ENCODE data around the gene DSCAM. TPM values are rescaled to one million over a fixed set of nuclear protein-coding genes. Genes with fewer than 3 reads are reported as not detected.
A peak's percentile ranks its signal among the peaks of the same experiment; 100 is the strongest.

Gene DSCAM
- total RNA-seq, 1 donor from 2014 or later: 0.06 TPM

- no peak overlapping the region for H3K27ac ChIP-seq
- H3K27me3 ChIP-seq (ENCODE audit: low read depth): no peaks in the 10 kb centered on the region
- DNase-seq: no peak
- H3K4me1 ChIP-seq: no peaks in the 10 kb centered on the region
- intact Hi-C loops (cut with DNase I): no loop called here
- H3K36me3 ChIP-seq: no peaks in the 10 kb centered on the region
- H3K9me3 ChIP-seq: no peaks in the 10 kb centered on the region
- ATAC-seq: peak in 1 of 2 donors; percentile 58
- H3K4me3 ChIP-seq: no peak overlapping the region
- peak; percentile 79 for TF ChIP-seq CTCF (IDR thresholded peaks at IDR 0.05)
These were observed 703.0 kb downstream of the DSCAM start for GRCh38 chr21:40143822-40144525.

GRCh38 chr21:40141621-40142020 is 705.3 kb downstream of the DSCAM start:
- no peak for DNase-seq
- no peak for TF ChIP-seq CTCF (IDR thresholded peaks at IDR 0.05)
- Histone ChIP-seq H3K9me3 (no peaks in the 10 kb centered on the region), H3K4me1 (no peaks in the 10 kb centered on the region), H3K27ac (no peak overlapping the region), H3K4me3 (no peak overlapping the region), H3K36me3 (no peaks in the 10 kb centered on the region), H3K27me3 (ENCODE audit: low read depth) (no peaks in the 10 kb centered on the region)
- intact Hi-C loops (cut with DNase I): no loop called here
- peak in 1 of 2 donors; percentile 12 for ATAC-seq

GRCh38 chr21:40140675-40141074 is 706.3 kb downstream of the DSCAM start:
- H3K36me3 ChIP-seq: no peaks in the 10 kb centered on the region
- H3K27ac ChIP-seq: no peak overlapping the region
- no peaks in the 10 kb centered on the region for H3K27me3 ChIP-seq (ENCODE audit: low read depth)
- ATAC-seq (no peak), DNase-seq (no peak)
- no peaks in the 10 kb centered on the region for H3K4me1 ChIP-seq
- intact Hi-C loops (cut with DNase I): no loop called here
- H3K9me3 ChIP-seq: no peaks in the 10 kb centered on the region
- no peak for TF ChIP-seq CTCF (IDR thresholded peaks at IDR 0.05)
- H3K4me3 ChIP-seq: no peak overlapping the region

- no peaks in the 10 kb centered on the region for H3K9me3 ChIP-seq
- no peaks in the 10 kb centered on the region for H3K27me3 ChIP-seq (ENCODE audit: low read depth)
- no peak overlapping the region for H3K27ac ChIP-seq
- intact Hi-C loops (cut with DNase I): no loop called here
- DNase-seq: no peak
- H3K4me3 ChIP-seq: no peak overlapping the region
- no peaks in the 10 kb centered on the region for H3K36me3 ChIP-seq
- TF ChIP-seq CTCF (IDR thresholded peaks at IDR 0.05): no peak
- ATAC-seq: no peak
- H3K4me1 ChIP-seq: no peaks in the 10 kb centered on the region
These were observed 707.3 kb downstream of the DSCAM start for GRCh38 chr21:40139636-40140035.

GRCh38 chr21:40136571-40136970 is 710.4 kb downstream of the DSCAM start:
- intact Hi-C loops (cut with DNase I): no loop called here
- no peaks in the 10 kb centered on the region for H3K36me3 ChIP-seq
- no peak for TF ChIP-seq CTCF (IDR thresholded peaks at IDR 0.05)
- H3K4me3 ChIP-seq: no peak overlapping the region
- no peaks in the 10 kb centered on the region for H3K4me1 ChIP-seq
- no peak for ATAC-seq
- H3K27me3 ChIP-seq (ENCODE audit: low read depth): no peaks in the 10 kb centered on the region
- no peak overlapping the region for H3K27ac ChIP-seq
- DNase-seq: no peak
- no peaks in the 10 kb centered on the region for H3K9me3 ChIP-seq

Data from lower lobe of right lung (tissue), 2 donors.